Aorta (tissue), 5 donors: ENCODE measurements around the gene MKRN2. TPM values are rescaled to one million over a fixed set of nuclear protein-coding genes. Genes with fewer than 3 reads are reported as not detected.

ENCODE experiments used
- ATAC-seq: fragments of 200-7000 bp; cut with Tn5 transposase; one replicate; pipeline ENCODE4 v1.9.1; 2022; ENCODE audit warnings: moderate library complexity; ENCODE audit not compliant: low FRiP score
- DNase-seq, 2 donors: peaks; one replicate each; pipeline ENCODE4 v3.0.0-alpha.2; 2020
- H3K27ac ChIP-seq, 2 donors: one replicate each; pipeline ENCODE4 v1.5.1; 2013; ENCODE audit warnings: low read length in 2 of 2, mild to moderate bottlenecking in 2 of 2, moderate library complexity in 2 of 2, control low read depth in 1 of 2, inconsistent platforms in 1 of 2, low read depth in 1 of 2
- H3K27me3 ChIP-seq, 2 donors: one replicate each; pipeline ENCODE4 v1.6.1; 2013; ENCODE audit warnings: control low read depth in 1 of 2, low read length in 1 of 2, mild to moderate bottlenecking in 1 of 2, moderate library complexity in 1 of 2; ENCODE audit not compliant: insufficient read depth in 2 of 2, control insufficient read depth in 1 of 2
- H3K36me3 ChIP-seq, 2 donors: one replicate each; pipeline ENCODE4 v1.6.1; 2013; ENCODE audit warnings: control low read depth in 1 of 2, low read length in 1 of 2, mild to moderate bottlenecking in 1 of 2; ENCODE audit not compliant: insufficient read depth in 2 of 2, control insufficient read depth in 1 of 2
- H3K4me1 ChIP-seq, 2 donors: one replicate each; pipeline ENCODE4 v1.6.1; 2013; ENCODE audit warnings: low read length in 2 of 2, control low read depth in 1 of 2, mild to moderate bottlenecking in 1 of 2, moderate library complexity in 1 of 2; ENCODE audit not compliant: insufficient read depth in 2 of 2, control insufficient read depth in 1 of 2
- H3K4me3 ChIP-seq, 2 donors: one replicate each; pipeline ENCODE4 v1.5.1; 2013; ENCODE audit warnings: low read length in 2 of 2, control low read depth in 1 of 2, mild to moderate bottlenecking in 1 of 2
- H3K9me3 ChIP-seq: one replicate; pipeline ENCODE4 v1.6.1; 2013; ENCODE audit warnings: mild to moderate bottlenecking, low read length; ENCODE audit not compliant: control insufficient read depth
- WGBS, 2 donors: extraction: QIAGEN DNeasy Blood & Tissue Kit; methylation state at CpG; one replicate each; pipeline ENCODE4 v1.1.7; 2013; 5-methylcytosine and 5-hydroxymethylcytosine counted together
- intact Hi-C, 2 donors: fragments of 100-400 bp; cut with DNase I; formaldehyde crosslinking; loops; one replicate each; pipeline versions ENCODE4 v1.14.2 to v1.15.0; 2022
- polyA plus RNA-seq, 2 donors: library from polyadenylated mRNA; stranded (reverse); fragments of 200-250 nt; gene quantifications; one replicate each; pipeline ENCODE4 v1.2.3, GENCODE V29; 2013
- total RNA-seq, 2 donors: library from RNA; stranded (reverse); fragmentation: NEBNext Ultra II Directional; extraction: Animal tissue kit (Norgen Biotek cat#: 25700); gene quantifications; one replicate each; pipeline ENCODE4 v1.2.1, GENCODE V29; 2021
- donor health status: healthy with polysubstance abuse.
- donor health status: Bipolar disorder and iron deficiency.
- donor health status: DM: no; HTN: no; CAD: no.
- donor health status: DM: no; HTN: no; CAD: no.
- donor health status: DM: yes; HTN: yes; CAD: no.

Gene MKRN2
- total and polyA plus RNA-seq, 4 donors = 18.8 to 22.5 (median 22.3) TPM

DNA sequence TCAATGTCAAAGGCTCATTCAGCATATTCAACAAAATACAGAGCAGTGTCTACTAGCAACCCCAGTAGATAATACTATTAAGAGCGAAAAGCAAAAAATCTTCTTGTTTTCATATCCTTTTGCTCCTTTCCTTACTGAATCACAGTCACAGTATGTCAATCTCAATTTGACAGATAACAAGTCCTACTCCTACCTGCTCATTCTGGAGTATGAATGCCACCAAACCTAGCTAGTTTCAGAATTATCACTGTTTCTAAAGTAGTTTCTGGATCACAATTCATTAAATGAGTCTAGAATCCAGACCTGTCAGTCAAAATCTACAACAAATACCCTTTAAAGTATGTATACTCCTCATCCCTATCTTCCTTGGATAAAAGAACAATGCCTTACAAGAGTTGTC lies 51.5 kb downstream of the MKRN2 start:
- no peak for ATAC-seq
- WGBS, 2 donors = 93 to 95% methylated on average over 1 of the region's 1 CpG
- Histone ChIP-seq H3K36me3 (peaks cover 3 to 4% of the 10 kb centered on the region in 2 donors), H3K4me3 (no peak overlapping the region), H3K27me3 (no peaks in the 10 kb centered on the region), H3K9me3 (no peaks in the 10 kb centered on the region), H3K27ac (no peak overlapping the region), H3K4me1 (peaks cover 2% of the 10 kb centered on the region in 2 donors)
- intact Hi-C loops = loop anchor here in 1 of 2 donors (10.0 kb wide), 1 partner anchor 46 kb away; no protein-coding TSS in a partner anchor
- no peak for DNase-seq

GRCh38 chr3:12611117-12611516 lies 54.2 kb downstream of the MKRN2 start:
- ATAC-seq (no peak), DNase-seq (no peak)
- H3K27ac ChIP-seq = no peak overlapping the region
- H3K9me3 ChIP-seq = no peaks in the 10 kb centered on the region
- no peak overlapping the region for H3K4me3 ChIP-seq
- WGBS, 2 donors = 73 to 74% methylated on average over 5 of the region's 5 CpGs
- peaks cover 2% of the 10 kb centered on the region in 2 donors for H3K4me1 ChIP-seq
- H3K36me3 ChIP-seq = peaks cover 3 to 6% of the 10 kb centered on the region in 2 donors
- no peaks in the 10 kb centered on the region for H3K27me3 ChIP-seq
- intact Hi-C loops = no loop called here

DNA sequence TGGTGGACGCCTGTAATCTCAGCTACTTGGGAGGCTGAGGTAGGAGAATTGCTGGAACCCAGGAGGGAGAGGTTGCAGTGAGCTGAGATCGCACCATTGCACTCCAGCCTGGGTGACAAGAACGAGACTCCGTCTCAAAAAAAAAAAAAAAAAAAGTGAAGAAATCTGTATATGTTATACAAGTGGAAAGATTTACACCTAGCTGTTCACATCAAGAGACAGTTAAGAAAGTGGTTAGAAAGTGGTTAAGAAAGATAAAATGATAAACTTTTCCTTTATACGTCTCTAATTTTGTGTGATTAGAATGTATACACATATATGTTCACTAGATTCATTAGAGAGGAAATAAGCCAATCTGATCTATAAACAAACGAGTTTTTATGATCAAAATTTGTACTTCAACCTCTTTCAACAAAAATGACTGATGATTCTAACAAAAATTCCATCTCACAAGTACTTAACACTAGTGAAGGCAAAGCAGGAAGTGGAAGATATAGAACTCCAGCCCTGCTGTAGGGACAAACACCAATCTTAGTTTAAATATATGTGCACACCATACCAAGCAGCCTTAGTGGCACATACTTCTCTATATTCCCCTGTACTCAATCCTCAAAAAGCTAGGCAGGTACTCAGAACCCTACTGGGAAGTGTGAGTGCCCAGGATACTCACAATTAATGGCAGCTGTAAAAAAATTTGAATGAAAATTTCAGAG lies 55.8 kb downstream of the MKRN2 start:
- intact Hi-C loops = no loop called here
- WGBS, 2 donors = 82 to 89% methylated on average over 6 of the region's 6 CpGs
- no peaks in the 10 kb centered on the region for H3K9me3 ChIP-seq
- DNase-seq (no peak), ATAC-seq (no peak)
- H3K36me3 ChIP-seq = peaks cover 3 to 6% of the 10 kb centered on the region in 2 donors
- H3K27ac ChIP-seq = no peak overlapping the region
- no peak overlapping the region for H3K4me3 ChIP-seq
- H3K4me1 ChIP-seq = peaks cover 2% of the 10 kb centered on the region in 2 donors
- no peaks in the 10 kb centered on the region for H3K27me3 ChIP-seq

- ATAC-seq (no peak), DNase-seq (no peak)
- WGBS, 2 donors = 46 to 47% methylated on average over 4 of the region's 4 CpGs
- Histone ChIP-seq H3K36me3 (peaks cover 3 to 6% of the 10 kb centered on the region in 2 donors), H3K4me1 (peaks cover 2% of the 10 kb centered on the region in 2 donors), H3K9me3 (no peaks in the 10 kb centered on the region), H3K4me3 (no peak overlapping the region), H3K27ac (no peak overlapping the region), H3K27me3 (no peaks in the 10 kb centered on the region)
- intact Hi-C loops = no loop called here
These were observed 56.4 kb downstream of the MKRN2 start for GRCh38 chr3:12613250-12613649.

DNA sequence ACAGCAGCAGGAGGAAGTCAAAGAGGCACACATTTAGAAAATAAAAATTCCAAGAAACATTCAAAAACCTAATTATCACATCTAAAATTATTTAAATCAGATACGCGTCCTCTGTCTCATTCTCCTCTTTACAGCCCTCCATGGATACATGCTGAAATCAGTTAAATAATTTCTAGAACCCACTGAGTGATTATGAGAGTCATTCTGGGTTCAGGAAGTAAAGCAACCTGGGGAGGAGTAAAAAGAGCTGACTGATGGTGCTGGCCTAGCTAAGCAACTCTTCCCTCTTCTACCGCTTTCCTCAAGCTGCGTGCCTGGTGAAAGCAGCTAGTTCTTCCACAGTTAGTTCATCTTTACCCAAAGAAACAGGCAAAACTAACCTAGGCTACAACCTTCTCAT lies 58.4 kb downstream of the MKRN2 start:
- H3K27ac ChIP-seq = no peak overlapping the region
- DNase-seq = no peak
- H3K4me3 ChIP-seq = no peak overlapping the region
- H3K27me3 ChIP-seq = no peaks in the 10 kb centered on the region
- peaks cover 3 to 6% of the 10 kb centered on the region in 2 donors for H3K36me3 ChIP-seq
- H3K9me3 ChIP-seq = no peaks in the 10 kb centered on the region
- 95 to 98% methylated on average over 4 of the region's 4 CpGs for WGBS, 2 donors
- H3K4me1 ChIP-seq = peaks cover 2% of the 10 kb centered on the region in 2 donors
- no peak for ATAC-seq
- intact Hi-C loops = no loop called here

- no peak for ATAC-seq
- H3K27me3 ChIP-seq = no peaks in the 10 kb centered on the region
- WGBS, 2 donors = 86 to 88% methylated on average over 6 of the region's 6 CpGs
These were observed 61.5 kb downstream of the MKRN2 start for GRCh38 chr3:12618426-12618825.

DNA sequence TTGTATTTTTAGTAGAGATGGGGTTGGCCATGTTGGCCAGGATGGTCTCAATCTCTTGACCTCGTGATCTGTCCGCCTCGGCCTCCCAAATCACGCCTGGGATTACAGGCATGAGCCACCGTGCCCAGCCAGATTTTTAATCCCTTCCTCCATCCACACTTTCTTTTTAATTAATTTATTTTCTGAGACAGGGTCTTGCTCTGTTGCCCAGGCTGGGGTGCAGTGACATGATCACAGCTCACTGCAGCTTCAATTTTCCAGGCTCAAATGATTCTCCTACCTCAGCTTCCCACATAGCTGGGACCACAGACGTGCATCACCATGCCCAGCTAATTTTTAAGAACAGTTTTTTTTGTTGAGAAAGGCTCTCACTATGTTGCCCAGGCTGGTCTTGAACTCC lies 63.4 kb downstream of the MKRN2 start:
- DNase-seq (no peak), ATAC-seq (no peak)
- peaks cover 0 to 4% of the 10 kb centered on the region in 2 donors for H3K36me3 ChIP-seq
- H3K27me3 ChIP-seq = no peaks in the 10 kb centered on the region
- no peaks in the 10 kb centered on the region for H3K9me3 ChIP-seq
- intact Hi-C loops = no loop called here
- H3K4me1 ChIP-seq = peaks cover 2 to 5% of the 10 kb centered on the region in 2 donors
- H3K4me3 ChIP-seq = no peak overlapping the region
- WGBS, 2 donors = 91 to 93% methylated on average over 6 of the region's 6 CpGs
- no peak overlapping the region for H3K27ac ChIP-seq

More at GRCh38 chr3:12618426-12618825, 61.5 kb downstream of the MKRN2 start:
- intact Hi-C loops = no loop called here
- Histone ChIP-seq H3K9me3 (no peaks in the 10 kb centered on the region), H3K4me3 (no peak overlapping the region), H3K36me3 (peaks cover 0 to 4% of the 10 kb centered on the region in 2 donors), H3K27ac (no peak overlapping the region), H3K4me1 (peaks cover 2 to 5% of the 10 kb centered on the region in 2 donors)
- DNase-seq = no peak

DNA sequence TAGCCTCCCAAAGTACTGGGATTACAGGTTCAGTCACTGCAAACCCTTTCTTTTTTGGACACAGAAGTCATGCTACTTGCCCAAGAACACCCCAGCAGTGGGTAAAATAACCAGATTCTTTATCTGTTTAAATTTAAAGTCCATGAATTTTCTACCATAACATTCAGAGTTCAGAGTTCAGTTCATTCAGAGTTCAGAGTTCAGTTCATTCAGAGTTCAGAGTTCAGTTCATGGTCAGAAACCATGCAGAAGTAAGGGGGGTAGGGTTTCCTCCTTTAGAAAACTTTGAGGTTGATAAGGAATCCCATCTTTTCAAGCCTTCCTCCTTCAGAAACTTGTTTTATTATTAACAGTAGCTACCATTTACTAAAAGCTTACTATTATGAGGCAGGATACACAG lies 63.8 kb downstream of the MKRN2 start:
- no peak overlapping the region for H3K4me3 ChIP-seq
- no peaks in the 10 kb centered on the region for H3K9me3 ChIP-seq
- H3K27ac ChIP-seq = no peak overlapping the region
- no peak for ATAC-seq
- intact Hi-C loops = no loop called here
- no peaks in the 10 kb centered on the region for H3K27me3 ChIP-seq
- peaks cover 4 to 5% of the 10 kb centered on the region in 2 donors for H3K4me1 ChIP-seq
- no peak for DNase-seq
- H3K36me3 ChIP-seq = peaks cover 0 to 2% of the 10 kb centered on the region in 2 donors

DNA sequence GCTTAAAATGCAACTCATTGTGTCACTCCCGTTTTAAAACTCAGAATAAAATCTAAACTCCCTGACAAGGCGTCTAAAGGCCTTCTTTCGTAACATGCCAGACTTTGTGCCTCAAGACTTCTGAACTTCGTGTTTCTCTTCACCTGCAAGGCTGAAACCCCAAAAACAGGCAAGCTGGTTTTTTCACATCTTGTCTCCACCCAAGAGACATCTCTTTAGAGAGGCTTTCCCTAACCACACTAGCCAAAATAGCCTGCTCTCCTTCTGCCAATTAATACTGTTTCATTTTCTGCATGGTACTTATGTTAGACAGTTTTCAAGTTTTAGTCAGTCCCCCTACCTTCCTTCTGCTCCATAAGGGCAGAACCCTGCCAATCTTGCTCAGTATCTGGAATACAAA lies 65.4 kb downstream of the MKRN2 start:
- Histone ChIP-seq H3K4me1 (peaks cover 4 to 5% of the 10 kb centered on the region in 2 donors), H3K27ac (no peak overlapping the region), H3K9me3 (no peaks in the 10 kb centered on the region), H3K4me3 (no peak overlapping the region), H3K36me3 (peaks cover 0 to 2% of the 10 kb centered on the region in 2 donors), H3K27me3 (no peaks in the 10 kb centered on the region)
- WGBS, 2 donors = 43 to 57% methylated on average over 4 of the region's 4 CpGs
- ATAC-seq (no peak), DNase-seq (no peak)
- intact Hi-C loops = no loop called here
